K562 (cell line): Measurements from ENCODE around the gene MICU1. TPM values are rescaled to one million over a fixed set of nuclear protein-coding genes. Genes with fewer than 3 reads are reported as not detected.

Experiments used
- BRD4 ChIP-seq: fragments of 200-600 bp; sonication (generic); IDR thresholded peaks from 2 replicates; pipeline ENCODE4 v1.6.1; 2017; ENCODE audit warnings: inconsistent platforms
- CBFA2T3 ChIP-seq: fragments of 450-650 bp; IDR thresholded peaks from 2 replicates; pipeline ENCODE4 v1.6.1; 2017
- DDX20 ChIP-seq: fragments of 450-650 bp; IDR thresholded peaks from 2 replicates; pipeline ENCODE4 v1.6.1; 2016; ENCODE audit warnings: missing genetic modification characterization, low read depth, mild to moderate bottlenecking, missing compliant biosample characterization, moderate library complexity
- DNMT1 ChIP-seq: fragments of 450-650 bp; IDR thresholded peaks from 2 replicates; pipeline ENCODE4 v1.6.1; 2016; ENCODE audit warnings: antibody characterized with exemption, mild to moderate bottlenecking
- FOXK1 ChIP-seq: sonication (generic); formaldehyde crosslinking; IDR thresholded peaks from 2 replicates; pipeline ENCODE4 v1.8.0; 2022; ENCODE audit warnings: missing genetic modification reagents, mild to moderate bottlenecking, borderline replicate concordance
- HBP1 ChIP-seq: fragments of 450-650 bp; formaldehyde crosslinking; IDR thresholded peaks from 2 replicates; pipeline ENCODE4 v1.4.0; 2022; ENCODE audit warnings: missing genetic modification characterization
- HDAC8 ChIP-seq: fragments of 450-650 bp; IDR thresholded peaks from 2 replicates; pipeline ENCODE4 v1.6.1; 2016; ENCODE audit warnings: mild to moderate bottlenecking, missing genetic modification characterization, moderate library complexity, missing compliant biosample characterization
- HIVEP1 ChIP-seq: fragments of 250-450 bp; sonication (Bioruptor Pico); IDR thresholded peaks from 2 replicates; pipeline ENCODE4 v1.4.0; 2020; ENCODE audit warnings: mild to moderate bottlenecking
- IRF9 ChIP-seq: fragments of 450-650 bp; IDR thresholded peaks from 2 replicates; pipeline ENCODE4 v1.6.1; 2016; ENCODE audit warnings: missing biosample characterization, missing genetic modification characterization
- JUN ChIP-seq, 2 experiments: sonication (generic) in 1 of 2; formaldehyde crosslinking in 1 of 2; IDR thresholded peaks; 2 replicates each; pipeline versions ENCODE4 v1.6.1 to v1.8.0; 2012 to 2022; ENCODE audit warnings: borderline replicate concordance in 2 of 2, mild to moderate bottlenecking in 2 of 2, improper control_type of control experiment in 1 of 2, low read depth in 1 of 2, low read length in 1 of 2, missing genetic modification reagents in 1 of 2
- KAT7 ChIP-seq: sonication (generic); formaldehyde crosslinking; IDR thresholded peaks from 2 replicates; pipeline ENCODE4 v1.8.0; 2022; ENCODE audit warnings: missing genetic modification reagents, mild to moderate bottlenecking, borderline replicate concordance
- KDM1A ChIP-seq, 2 experiments: fragments of 450-650 bp; IDR thresholded peaks; 2 replicates each; pipeline ENCODE4 v1.6.1; 2016; ENCODE audit warnings: mild to moderate bottlenecking in 2 of 2
- MECOM ChIP-seq: fragments of 250-450 bp; sonication (Bioruptor Pico); IDR thresholded peaks from 2 replicates; pipeline ENCODE4 v1.8.0; 2022; ENCODE audit warnings: inconsistent platforms
- NFRKB ChIP-seq: fragments of 450-650 bp; IDR thresholded peaks from 2 replicates; pipeline ENCODE4 v1.6.1; 2016; ENCODE audit warnings: low read depth
- NR2C2 ChIP-seq, 2 experiments: fragments of 200-800 bp in 1 of 2; sonication (Bioruptor generic) in 1 of 2; sonication (generic) in 1 of 2; formaldehyde crosslinking in 1 of 2; IDR thresholded peaks; 2 replicates each; pipeline versions ENCODE4 v1.6.1 to v1.8.0; 2016 to 2022; ENCODE audit warnings: mild to moderate bottlenecking in 1 of 2, missing compliant biosample characterization in 1 of 2, missing genetic modification characterization in 1 of 2, missing genetic modification reagents in 1 of 2
- PCBP2 ChIP-seq: fragments of 200-400 bp; formaldehyde crosslinking; IDR thresholded peaks from 2 replicates; pipeline ENCODE4 v1.6.1; 2018; ENCODE audit warnings: low read length, low read depth, mild to moderate bottlenecking, moderate library complexity; ENCODE audit not compliant: poor library complexity, severe bottlenecking
- POLR2B ChIP-seq: fragments of 450-650 bp; IDR thresholded peaks from 2 replicates; pipeline ENCODE4 v1.6.1; 2018; ENCODE audit warnings: low read depth; ENCODE audit not compliant: partially characterized antibody
- TAF7 ChIP-seq: fragments of 450-650 bp; IDR thresholded peaks from 2 replicates; pipeline ENCODE4 v1.6.1; 2016; ENCODE audit warnings: missing genetic modification characterization, missing compliant biosample characterization
- TCF15 ChIP-seq: fragments of 250-450 bp; sonication (Bioruptor Pico); IDR thresholded peaks from 2 replicates; pipeline ENCODE4 v1.8.0; 2022; ENCODE audit warnings: moderate library complexity, mild to moderate bottlenecking, inconsistent platforms
- TCF3 ChIP-seq: sonication (generic); formaldehyde crosslinking; IDR thresholded peaks from 2 replicates; pipeline ENCODE4 v1.4.0; 2020; ENCODE audit warnings: mild to moderate bottlenecking, missing genetic modification reagents
- ZEB2 ChIP-seq: fragments of 450-650 bp; IDR thresholded peaks from 2 replicates; pipeline ENCODE4 v1.6.1; 2016
- ZNF133 ChIP-seq: fragments of 250-450 bp; sonication (Bioruptor Pico); IDR thresholded peaks from 2 replicates; pipeline ENCODE4 v1.4.0; 2020; ENCODE audit warnings: mild to moderate bottlenecking
- ZNF282 ChIP-seq: sonication (generic); formaldehyde crosslinking; IDR thresholded peaks from 2 replicates; pipeline ENCODE4 v1.8.1; 2023; ENCODE audit warnings: missing genetic modification reagents
- ZNF655 ChIP-seq: fragments of 250-450 bp; sonication (Bioruptor Pico); IDR thresholded peaks from 2 replicates; pipeline ENCODE4 v1.5.0; 2021
- polyA plus RNA-seq, 8 experiments: library from polyadenylated mRNA; depleted of rRNA in 4 of 8; stranded (reverse) in 5 of 8; unstranded in 3 of 8; fragments of >200 nt; fragmentation: Nextera tagmentation in 2 of 8; fragmentation: Illumina TruSeq in 1 of 8; extraction: Ambion mirVana in 2 of 8; extraction: Trizol in 1 of 8; gene quantifications; 2 replicates each; pipeline versions ENCODE4 v1.2.1 to v1.2.3, GENCODE V29; 2011 to 2014; ENCODE audit warnings: inconsistent platforms in 1 of 8, missing spikeins in 1 of 8
- total RNA-seq, 7 experiments: library from RNA; depleted of rRNA in 6 of 7; stranded (reverse); fragments of >200 nt in 6 of 7; fragmentation: Illumina TruSeq in 2 of 7; extraction: Trizol in 2 of 7; gene quantifications; 2 replicates each; pipeline versions ENCODE4 v1.2.1 to v1.2.3, GENCODE V29; 2011 to 2021; ENCODE audit warnings: low replicate concordance in 1 of 7

MICU1 gene
- total and polyA plus RNA-seq, 9 of the 15 experiments (the other 6 are each of a cell fraction or from before 2014, with no cell fraction given), result 29.3 to 76.8 (median 48.4) TPM

- TF ChIP-seq DDX20 (tag) (peak; percentile 25; the same call in 1 of the 2 replicates), KDM1A (IDR thresholded peaks at IDR 0.05) (peak in 1 of 2 experiments; percentile 58; a peak in 1 of 4 replicates), ZNF133 (CRISPR knock-in tag) (no peak), TCF3 (CRISPR knock-in tag) (peak; percentile 30; the same call in 1 of the 2 replicates), BRD4 (peak; percentile 92), IRF9 (peak; percentile 69), HIVEP1 (no peak; the same call in 1 of the 2 replicates), PCBP2 (no peak), TCF15 (CRISPR knock-in tag) (peak; percentile 87; the same call in 1 of the 2 replicates), NFRKB (peak; percentile 94; the same call in 1 of the 2 replicates), MECOM (peak; percentile 76; the same call in 1 of the 2 replicates), DNMT1 (no peak), HBP1 (CRISPR knock-in tag) (peak; percentile 91), NR2C2 (CRISPR knock-in tag; IDR thresholded peaks at IDR 0.05) (no peak), NR2C2 (tag; IDR thresholded peaks at IDR 0.05) (peak; percentile 84), ZNF282 (0 out of 2 replicates have a peak, but pooled peaks have one; percentile 23), JUN (IDR thresholded peaks at IDR 0.05; ENCODE audit: borderline replicate concordance, low read depth, low read length) (no peak), JUN (CRISPR knock-in tag; IDR thresholded peaks at IDR 0.05; ENCODE audit: borderline replicate concordance) (no peak), TAF7 (no peak), POLR2B (peak; percentile 7), KAT7 (peak; percentile 93; the same call in 1 of the 2 replicates), ZNF655 (0 out of 2 replicates have a peak, but pooled peaks have one; percentile 27), ZEB2 (peak; percentile 84), CBFA2T3 (peak; percentile 37), HDAC8 (peak; percentile 68; the same call in 1 of the 2 replicates), FOXK1 (CRISPR knock-in tag) (0 out of 2 replicates have a peak, but pooled peaks have one; percentile 42)
Observed at GRCh38 chr10:72321248-72322029, 304.4 kb downstream of the MICU1 start (continued).
